ENCODE data around the gene CACNA1E.

DNA sequence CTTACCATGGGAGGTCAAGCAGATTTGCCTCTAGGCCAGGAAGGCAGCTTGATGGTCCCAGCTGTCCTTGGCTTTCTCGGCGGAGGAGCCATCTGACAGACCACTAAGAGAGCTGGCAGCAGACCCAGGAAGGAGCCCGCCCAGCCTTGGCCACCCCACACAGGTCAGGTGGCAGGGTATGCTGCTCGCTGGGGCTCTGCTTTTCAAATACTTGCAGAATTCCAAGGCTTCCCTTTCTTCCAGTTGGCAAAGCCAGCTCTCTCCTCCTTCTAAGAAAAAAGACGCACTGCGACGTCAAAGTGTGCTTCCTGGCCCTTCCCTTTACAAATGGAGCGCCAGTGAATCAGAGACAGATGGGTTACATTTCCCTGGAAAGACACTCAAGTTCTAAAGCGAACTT is 229.4 kb downstream of the CACNA1E start:
- TF ChIP-seq, protein P1, sequence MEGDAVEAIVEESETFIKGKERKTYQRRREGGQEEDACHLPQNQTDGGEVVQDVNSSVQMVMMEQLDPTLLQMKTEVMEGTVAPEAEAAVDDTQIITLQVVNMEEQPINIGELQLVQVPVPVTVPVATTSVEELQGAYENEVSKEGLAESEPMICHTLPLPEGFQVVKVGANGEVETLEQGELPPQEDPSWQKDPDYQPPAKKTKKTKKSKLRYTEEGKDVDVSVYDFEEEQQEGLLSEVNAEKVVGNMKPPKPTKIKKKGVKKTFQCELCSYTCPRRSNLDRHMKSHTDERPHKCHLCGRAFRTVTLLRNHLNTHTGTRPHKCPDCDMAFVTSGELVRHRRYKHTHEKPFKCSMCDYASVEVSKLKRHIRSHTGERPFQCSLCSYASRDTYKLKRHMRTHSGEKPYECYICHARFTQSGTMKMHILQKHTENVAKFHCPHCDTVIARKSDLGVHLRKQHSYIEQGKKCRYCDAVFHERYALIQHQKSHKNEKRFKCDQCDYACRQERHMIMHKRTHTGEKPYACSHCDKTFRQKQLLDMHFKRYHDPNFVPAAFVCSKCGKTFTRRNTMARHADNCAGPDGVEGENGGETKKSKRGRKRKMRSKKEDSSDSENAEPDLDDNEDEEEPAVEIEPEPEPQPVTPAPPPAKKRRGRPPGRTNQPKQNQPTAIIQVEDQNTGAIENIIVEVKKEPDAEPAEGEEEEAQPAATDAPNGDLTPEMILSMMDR (IDR thresholded peaks at IDR 0.05) = no peak
- TF ChIP-seq POLR2A (IDR thresholded peaks at IDR 0.05) = no peak
